KOPT-K1 (cell line): ENCODE measurements around the gene CHST6.
A peak's percentile ranks its signal among the peaks of the same experiment; 100 is the strongest.
"Not testable (repeated sequence)": the region's sequence is repeated elsewhere in the genome, so short reads cannot be mapped to it uniquely, and the experiment has no call there.

Experiments
- H3K27ac ChIP-seq: fragments of 200-600 bp; sonication (generic); 2 replicates; pipeline ENCODE4 v1.5.1; 2016; ENCODE audit warnings: antibody characterized with exemption, mild to moderate bottlenecking, low read depth, low read length; ENCODE audit not compliant: poor library complexity, severe bottlenecking
- H3K36me3 ChIP-seq: fragments of 200-600 bp; sonication (generic); 2 replicates; pipeline ENCODE4 v1.5.1; 2017; ENCODE audit warnings: antibody characterized with exemption, mild to moderate bottlenecking, low read length, moderate library complexity; ENCODE audit not compliant: insufficient read depth
- H3K9me3 ChIP-seq: fragments of 200-600 bp; sonication (generic); 2 replicates; pipeline ENCODE4 v1.5.1; 2017; ENCODE audit warnings: antibody characterized with exemption, low read length, mild to moderate bottlenecking; ENCODE audit not compliant: insufficient read depth, poor library complexity, severe bottlenecking

CHST6 gene

DNA sequence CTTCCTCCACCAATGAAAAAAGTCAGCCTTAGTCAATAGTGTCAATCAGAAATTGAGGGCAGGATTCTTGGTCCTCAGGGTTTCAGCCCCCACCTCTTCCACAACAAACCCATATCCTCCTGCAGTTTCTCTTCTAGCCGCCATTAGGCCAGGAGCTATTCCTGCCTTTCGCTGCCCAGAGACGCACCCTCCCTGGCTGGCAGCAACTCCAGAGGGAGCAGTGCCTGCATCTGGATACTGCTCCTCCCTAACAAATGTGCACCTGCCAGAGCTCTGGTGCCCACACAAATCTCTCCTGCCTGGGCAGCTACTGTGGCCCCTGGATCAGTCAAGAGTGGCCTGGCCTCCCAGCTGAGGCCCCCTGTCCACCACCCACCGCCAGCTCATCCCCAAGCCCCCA is 38.8 kb downstream of the CHST6 start:
- H3K27ac ChIP-seq, H3K9me3 ChIP-seq: not testable (repeated sequence)
- peaks cover 12% of the 10 kb centered on the region for H3K36me3 ChIP-seq

GRCh38 chr16:75455677-75456076 is 39.6 kb downstream of the CHST6 start:
- no peak overlapping the region for H3K27ac ChIP-seq
- H3K36me3 ChIP-seq = peaks cover 20% of the 10 kb centered on the region
- no peaks in the 10 kb centered on the region for H3K9me3 ChIP-seq

DNA sequence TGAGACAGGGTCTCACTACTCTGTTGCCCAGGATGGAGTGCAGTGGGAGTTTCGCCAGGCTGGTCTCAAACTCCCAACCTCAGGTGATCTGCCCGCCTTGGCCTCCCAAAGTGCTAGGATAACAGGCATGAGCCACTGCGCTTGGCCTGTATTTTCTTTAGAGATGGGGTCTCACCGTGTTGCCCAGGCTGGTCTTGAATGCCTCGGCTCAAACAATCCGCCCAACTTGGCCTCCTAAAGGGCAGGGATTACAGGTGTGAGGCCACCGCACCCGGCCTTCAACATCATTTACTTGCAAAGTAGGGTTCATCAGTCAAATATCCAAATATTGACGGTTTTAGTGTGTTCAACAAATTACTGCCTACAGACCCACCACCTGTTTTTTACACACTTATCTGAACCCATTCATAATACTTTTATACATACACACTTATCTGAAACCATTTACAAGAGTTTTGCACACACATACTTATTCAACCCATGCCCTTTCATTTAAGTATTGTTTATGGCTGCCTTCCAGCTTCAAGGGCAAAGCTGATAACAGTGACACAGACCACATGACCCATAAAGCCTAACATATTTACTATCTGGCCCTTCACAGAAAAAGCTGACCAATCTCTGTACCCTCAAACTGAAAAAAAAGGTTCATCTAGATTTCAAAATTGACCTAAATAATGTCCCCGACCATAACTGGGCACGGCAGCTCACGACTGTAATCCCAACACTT is 42.6 kb downstream of the CHST6 start:
- peaks cover 36% of the 10 kb centered on the region for H3K36me3 ChIP-seq
- H3K9me3 ChIP-seq = no peaks in the 10 kb centered on the region
- no peak overlapping the region for H3K27ac ChIP-seq

DNA sequence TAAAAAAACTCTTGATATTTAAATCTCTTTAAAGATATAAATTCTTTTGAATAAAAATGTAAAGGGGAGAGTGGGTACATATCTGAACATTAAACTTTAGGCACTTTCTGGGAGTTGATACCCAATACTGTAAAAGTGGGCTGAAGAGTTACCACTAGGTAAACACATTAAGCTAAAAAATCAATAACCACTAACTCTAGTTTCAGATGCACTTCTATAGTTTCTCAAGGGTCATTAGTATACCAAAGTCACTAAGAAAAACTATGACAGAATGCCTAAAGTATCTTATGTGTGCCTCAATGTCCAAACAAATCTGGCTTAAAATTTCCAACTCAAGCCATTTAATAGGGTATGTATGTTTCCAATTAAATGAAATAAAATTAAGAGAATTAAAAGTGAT is 48.8 kb downstream of the CHST6 start:
- no peak overlapping the region for H3K27ac ChIP-seq
- peaks cover 56% of the 10 kb centered on the region for H3K36me3 ChIP-seq
- H3K9me3 ChIP-seq = no peaks in the 10 kb centered on the region

GRCh38 chr16:75445298-75445697 is 49.9 kb downstream of the CHST6 start:
- H3K9me3 ChIP-seq = no peaks in the 10 kb centered on the region
- H3K36me3 ChIP-seq = peaks cover 46% of the 10 kb centered on the region
- H3K27ac ChIP-seq = no peak overlapping the region

GRCh38 chr16:75443298-75443697 is 51.9 kb downstream of the CHST6 start:
- H3K9me3 ChIP-seq = no peaks in the 10 kb centered on the region
- no peak overlapping the region for H3K27ac ChIP-seq
- peaks cover 30% of the 10 kb centered on the region for H3K36me3 ChIP-seq

DNA sequence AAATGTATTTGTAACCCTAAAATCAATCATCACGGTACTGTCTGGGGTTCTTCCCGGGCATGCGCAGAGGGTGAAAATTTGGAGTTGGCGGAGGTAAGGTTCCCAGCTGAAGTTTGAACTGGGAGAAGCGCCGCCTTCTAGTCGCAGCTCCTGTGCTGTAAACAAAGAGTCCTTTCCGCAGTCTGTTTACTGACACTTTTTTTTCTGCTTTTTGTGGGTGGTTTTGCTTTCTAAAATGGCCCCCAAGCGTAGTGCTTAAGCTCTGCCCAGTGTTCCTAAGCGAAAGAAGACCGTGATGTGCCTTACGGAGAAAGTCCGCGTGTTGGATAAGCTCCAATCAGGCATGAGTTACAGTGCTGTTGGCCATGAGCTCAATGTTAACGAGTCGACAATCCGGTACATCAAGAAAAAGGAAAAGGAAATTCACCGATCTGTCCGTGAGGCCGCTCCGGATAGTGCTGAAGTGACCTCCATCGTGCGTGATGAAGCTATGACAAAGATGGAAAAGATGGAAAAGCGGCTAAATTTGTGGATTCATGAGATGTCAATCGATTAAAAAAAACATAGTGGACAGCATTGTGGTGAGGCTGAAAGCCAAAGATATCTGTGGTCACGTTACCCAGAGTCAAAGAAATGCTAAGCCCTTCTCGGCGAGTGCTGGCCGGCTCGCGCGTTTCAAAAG is 61.4 kb downstream of the CHST6 start:
- Histone ChIP-seq H3K27ac (peak overlapping the region; percentile 64), H3K36me3 (no peaks in the 10 kb centered on the region), H3K9me3 (no peaks in the 10 kb centered on the region)

GRCh38 chr16:75432828-75433731 is 62.2 kb downstream of the CHST6 start, which contains the start of gene CFDP1:
TSS of gene CFDP1 (minus strand) at chr16:75433503. CDS start at chr16:75433352, 151 bp downstream.
- H3K36me3 ChIP-seq = 0 out of 2 replicates have a peak, but pooled peaks cover 3% of the 10 kb centered on the region
- peak within 1 kb of the TSS; percentile 64 for H3K27ac ChIP-seq
- no peaks in the 10 kb centered on the region for H3K9me3 ChIP-seq

DNA sequence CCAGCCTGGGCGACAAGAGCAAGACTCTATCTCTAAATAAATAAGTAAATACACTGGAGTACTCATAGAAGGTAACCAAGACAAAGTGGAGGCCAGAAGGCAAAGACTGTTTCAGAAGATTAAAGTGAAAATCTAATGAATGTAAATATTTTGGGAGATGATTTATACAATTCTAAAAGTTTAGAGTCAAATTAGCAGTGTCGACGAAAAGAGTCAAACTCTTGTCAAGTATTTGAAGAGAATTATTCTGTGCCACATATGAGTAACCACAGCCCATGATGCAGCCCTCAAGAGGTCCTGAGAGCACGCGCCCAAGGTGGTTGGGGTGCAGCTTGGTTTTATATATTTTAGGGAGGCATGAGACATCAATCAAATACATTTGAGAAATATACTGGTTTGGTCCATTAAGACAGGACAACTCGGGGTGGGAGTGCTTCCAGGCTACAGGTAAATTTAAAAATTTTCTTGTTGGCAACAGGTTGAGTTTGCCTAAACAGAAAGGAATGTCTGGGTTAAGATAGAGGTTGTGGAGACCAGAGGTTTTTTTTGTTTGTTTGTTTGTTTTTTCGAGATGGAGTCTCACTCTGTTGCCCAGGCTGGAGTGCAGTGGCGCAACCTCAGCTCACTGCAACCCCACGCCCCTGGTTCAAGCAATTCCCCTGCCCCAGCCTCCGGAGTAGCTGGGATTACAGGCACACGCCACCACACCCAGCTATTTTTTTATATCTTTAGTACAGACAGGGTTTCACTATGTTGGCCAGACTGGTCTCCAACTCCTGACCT is 65.4 kb downstream of the CHST6 start:
- Histone ChIP-seq H3K36me3 (0 out of 2 replicates have a peak, but pooled peaks cover 3% of the 10 kb centered on the region), H3K27ac (no peak overlapping the region), H3K9me3 (no peaks in the 10 kb centered on the region)

- not testable (repeated sequence) for H3K36me3 ChIP-seq, H3K27ac ChIP-seq, H3K9me3 ChIP-seq
These were observed 68.7 kb downstream of the CHST6 start for GRCh38 chr16:75426524-75426923.

DNA sequence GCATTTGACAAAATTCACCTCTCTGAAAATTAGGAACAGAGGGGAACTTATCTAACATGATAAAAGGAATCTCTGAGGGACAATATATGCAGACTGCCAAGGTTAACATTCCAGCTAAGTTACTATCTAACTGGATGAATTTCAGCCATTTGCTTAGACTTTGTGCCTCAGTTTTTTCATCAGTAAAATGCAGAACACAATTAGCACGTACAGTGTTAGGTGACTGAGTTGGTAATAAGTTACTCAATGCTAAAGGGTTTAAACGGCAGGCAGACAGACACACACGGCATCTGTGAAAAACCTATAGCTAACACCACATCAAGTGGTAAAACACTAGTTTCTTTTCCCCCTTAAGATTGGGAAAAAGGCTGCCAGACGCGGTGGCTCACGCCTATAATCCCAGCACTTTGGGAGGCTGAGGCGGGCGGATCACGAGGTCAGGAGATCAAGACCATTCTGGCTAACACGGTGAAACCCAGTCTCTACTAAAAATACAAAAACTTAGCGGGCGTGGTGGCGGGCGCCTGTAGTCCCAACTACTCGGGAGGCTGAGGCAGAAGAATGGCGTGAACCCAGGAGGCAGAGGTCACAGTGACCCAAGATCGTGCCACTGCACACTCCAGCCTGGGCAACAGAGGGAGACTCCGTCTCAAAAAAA is 71.0 kb downstream of the CHST6 start:
- not testable (repeated sequence) for H3K36me3 ChIP-seq, H3K27ac ChIP-seq

GRCh38 chr16:75423723-75424104 is 71.5 kb downstream of the CHST6 start:
- no peak overlapping the region for H3K27ac ChIP-seq
- no peaks in the 10 kb centered on the region for H3K9me3 ChIP-seq
- 0 out of 2 replicates have a peak, but pooled peaks cover 3% of the 10 kb centered on the region for H3K36me3 ChIP-seq

More for the DNA sequence above, 71.0 kb downstream of the CHST6 start:
- H3K9me3 ChIP-seq = not testable (repeated sequence)
